Smooth muscle cell of the pulmonary artery (primary cell): ENCODE data around the gene TNFSF18. TPM values are rescaled to one million over a fixed set of nuclear protein-coding genes. Genes with fewer than 3 reads are reported as not detected.

Source experiments
- total RNA-seq: library from RNA; depleted of rRNA; stranded (reverse); fragments of >200 nt; gene quantifications from 2 replicates; pipeline ENCODE4 v1.2.3, GENCODE V29; 2014

The TNFSF18 gene, protein sequence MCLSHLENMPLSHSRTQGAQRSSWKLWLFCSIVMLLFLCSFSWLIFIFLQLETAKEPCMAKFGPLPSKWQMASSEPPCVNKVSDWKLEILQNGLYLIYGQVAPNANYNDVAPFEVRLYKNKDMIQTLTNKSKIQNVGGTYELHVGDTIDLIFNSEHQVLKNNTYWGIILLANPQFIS
- total RNA-seq, result 0.46 and 0.53 TPM in 2 replicates

DNA sequence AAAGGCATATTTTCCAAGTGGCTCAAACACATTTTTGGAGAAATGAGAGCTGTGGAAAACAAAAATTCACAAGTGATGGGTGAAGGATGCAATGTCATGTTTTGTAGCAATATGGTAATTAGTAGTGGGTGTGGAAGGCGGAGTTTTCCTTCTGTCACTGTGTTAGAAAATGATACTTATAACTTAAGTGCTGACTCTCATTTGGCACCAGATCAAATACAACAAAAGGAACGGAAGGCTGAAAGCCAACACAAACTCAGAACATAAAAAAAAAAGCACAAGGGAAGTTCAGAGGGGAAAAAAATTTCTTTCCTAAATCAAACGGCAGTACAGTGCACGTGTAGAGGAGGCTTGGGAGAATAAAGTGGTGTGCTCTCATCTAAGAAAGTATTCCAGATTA is at the start of gene TNFSF18:
TNFSF18 (minus strand) TSS at position 77 of the 400 bp plus-strand sequence; CDS start at position 32, 45 bp downstream.

Other genes starting within 250 kb of the TNFSF18 start
- gene TNFSF4, start 156.4 kb upstream of the TNFSF18 start, total RNA-seq, result 2.3 and 5.0 TPM in 2 replicates